OCI-LY7 (cell line): ENCODE data around the gene INKA2. TPM values are rescaled to one million over a fixed set of nuclear protein-coding genes. Genes with fewer than 3 reads are reported as not detected.

Experiments
- BruUV-seq: library from RNA; stranded (reverse); fragments of 400-500 nt; replicated peaks from 2 replicates; lab custom pipeline; 2021; lab: Mats Ljungman, UMichigan
- CTCF ChIA-PET: fragments of 300-600 bp; sonication (Branson Sonifier 250); formaldehyde crosslinking; loops from one replicate; lab custom pipeline; 2022; ENCODE audit warnings: antibody characterized with exemption; ENCODE audit not compliant: unreplicated experiment; lab: Charles Lee
- POLR2A ChIA-PET: fragments of 300-600 bp; sonication (Branson Sonifier 250); formaldehyde crosslinking; loops from one replicate; lab custom pipeline; 2022; ENCODE audit warnings: antibody characterized with exemption; lab: Charles Lee
- DNase-seq: peaks from one replicate; pipeline ENCODE4 v3.0.0-alpha.2; 2015; ENCODE audit warnings: low spot score
- H2AFZ ChIP-seq: fragments of 200-600 bp; sonication (generic), shearing (Covaris generic); 2 replicates; pipeline ENCODE4 v1.6.1; 2014; ENCODE audit warnings: mild to moderate bottlenecking, antibody characterized with exemption, low read length, moderate library complexity
- H3K27ac ChIP-seq: fragments of 200-600 bp; sonication (generic); 2 replicates; pipeline ENCODE4 v1.5.1; 2014; ENCODE audit warnings: mixed run types, low read depth, mild to moderate bottlenecking, moderate library complexity, low read length, inconsistent platforms; ENCODE audit not compliant: poor library complexity, severe bottlenecking
- H3K36me3 ChIP-seq: fragments of 200-600 bp; sonication (generic); 2 replicates; pipeline ENCODE4 v1.6.1; 2014; ENCODE audit warnings: mild to moderate bottlenecking, antibody characterized with exemption, low read length, moderate library complexity, mixed read lengths; ENCODE audit not compliant: insufficient read depth
- H3K4me1 ChIP-seq: fragments of 200-600 bp; sonication (generic); 2 replicates; pipeline ENCODE4 v1.5.1; 2014; ENCODE audit warnings: mild to moderate bottlenecking, low read length; ENCODE audit not compliant: insufficient read depth, poor library complexity, severe bottlenecking
- H3K4me2 ChIP-seq: fragments of 200-600 bp; sonication (generic); 2 replicates; pipeline ENCODE4 v1.6.1; 2014; ENCODE audit warnings: mild to moderate bottlenecking, low read length
- H3K4me3 ChIP-seq: fragments of 200-600 bp; sonication (generic); 2 replicates; pipeline ENCODE4 v1.5.1; 2014; ENCODE audit warnings: mild to moderate bottlenecking, low read depth, low read length; ENCODE audit not compliant: poor library complexity, severe bottlenecking
- H3K79me2 ChIP-seq: fragments of 200-600 bp; sonication (generic); 2 replicates; pipeline ENCODE4 v1.6.1; 2016; ENCODE audit warnings: low read depth, mild to moderate bottlenecking, low read length, moderate library complexity, mixed read lengths; ENCODE audit not compliant: insufficient read depth
- H3K9me2 ChIP-seq: fragments of 200-600 bp; sonication (generic); 2 replicates; pipeline ENCODE4 v1.6.1; 2016; ENCODE audit warnings: mild to moderate bottlenecking, low read length, mixed read lengths; ENCODE audit not compliant: insufficient read depth
- H3K9me3 ChIP-seq: fragments of 200-600 bp; sonication (generic); 2 replicates; pipeline ENCODE4 v1.6.1; 2014; ENCODE audit warnings: mild to moderate bottlenecking, mixed run types, low read length, mixed read lengths
- H4K20me1 ChIP-seq: fragments of 200-600 bp; sonication (generic); 2 replicates; pipeline ENCODE4 v1.6.1; 2014; ENCODE audit warnings: mild to moderate bottlenecking, antibody characterized with exemption, low read length, moderate library complexity, mixed read lengths; ENCODE audit not compliant: insufficient read depth
- CTCF ChIP-seq: fragments of 200-600 bp; sonication (generic); conservative IDR thresholded peaks from 2 replicates; pipeline ENCODE4 v1.5.1; 2014; ENCODE audit warnings: mild to moderate bottlenecking, antibody characterized with exemption, low read length, moderate library complexity, mixed read lengths
- EZH2phosphoT487 ChIP-seq: fragments of 200-600 bp; sonication (generic); IDR thresholded peaks from 2 replicates; pipeline ENCODE4 v1.6.1; 2018; ENCODE audit warnings: low read depth, borderline replicate concordance, mild to moderate bottlenecking, mixed run types, antibody characterized with exemption, low read length, moderate library complexity, mixed read lengths
- intact Hi-C: fragments of 100-400 bp; cut with micrococcal nuclease; formaldehyde crosslinking; loops from one replicate; pipeline ENCODE4 v1.10.0; 2022; ENCODE audit not compliant: unreplicated experiment
- total RNA-seq, 2 experiments: library from RNA; depleted of rRNA in 1 of 2; stranded (reverse); fragments of >200 nt in 1 of 2; shearing (Covaris generic) in 1 of 2; gene quantifications; 2 replicates each; pipeline ENCODE4 v1.2.3, GENCODE V29; 2014 to 2022

The INKA2 gene
- total RNA-seq, 2 experiments from 2014 or later = 3.9 to 10.8 TPM

- DNase-seq = no peak
- Histone ChIP-seq H3K4me2 (no peak overlapping the region), H3K36me3 (no peaks in the 10 kb centered on the region), H3K79me2 (no peaks in the 10 kb centered on the region), H3K9me2 (no peaks in the 10 kb centered on the region), H4K20me1 (no peaks in the 10 kb centered on the region), H3K4me3 (no peak overlapping the region), H3K4me1 (no peaks in the 10 kb centered on the region), H3K9me3 (no peaks in the 10 kb centered on the region), H3K27ac (no peak overlapping the region), H2AFZ (no peak overlapping the region)
- ChIA-PET CTCF (no interaction called here), POLR2A (no interaction called here)
- BruUV-seq = no TSS peak
- intact Hi-C loops = no loop called here
- TF ChIP-seq CTCF = no peak
- TF ChIP-seq EZH2phosphoT487 = no peak
Observed at GRCh38 chr1:111730706-111731105, 8.5 kb downstream of the INKA2 start.

- H3K4me3 ChIP-seq = no peak overlapping the region
- no peak overlapping the region for H3K27ac ChIP-seq
- no peaks in the 10 kb centered on the region for H3K4me1 ChIP-seq
- H3K36me3 ChIP-seq = no peaks in the 10 kb centered on the region
- no TSS peak for BruUV-seq
- CTCF ChIA-PET = no interaction called here
- TF ChIP-seq EZH2phosphoT487 = no peak
- TF ChIP-seq CTCF = no peak
- H2AFZ ChIP-seq = no peak overlapping the region
- no peaks in the 10 kb centered on the region for H3K79me2 ChIP-seq
- H3K4me2 ChIP-seq = no peak overlapping the region
- no peak for DNase-seq
- POLR2A ChIA-PET = interaction anchor here (2.8 kb wide), 1 partner anchor 9 kb away, joined by 10 read pairs; the partner anchor contains the start of gene INKA2
- no peaks in the 10 kb centered on the region for H4K20me1 ChIP-seq
- H3K9me3 ChIP-seq = no peaks in the 10 kb centered on the region
- intact Hi-C loops = no loop called here
- H3K9me2 ChIP-seq = no peaks in the 10 kb centered on the region
Observed at GRCh38 chr1:111729946-111730681, 9.1 kb downstream of the INKA2 start.

- Histone ChIP-seq H2AFZ (no peak overlapping the region), H3K79me2 (no peaks in the 10 kb centered on the region), H3K4me3 (no peak overlapping the region), H3K27ac (no peak overlapping the region), H4K20me1 (no peaks in the 10 kb centered on the region), H3K4me1 (no peaks in the 10 kb centered on the region), H3K9me2 (no peaks in the 10 kb centered on the region), H3K36me3 (no peaks in the 10 kb centered on the region), H3K9me3 (no peaks in the 10 kb centered on the region), H3K4me2 (no peak overlapping the region)
- no TSS peak for BruUV-seq
- CTCF ChIA-PET = no interaction called here
- DNase-seq = no peak
- intact Hi-C loops = no loop called here
- POLR2A ChIA-PET = interaction anchor here (1.4 to 2.8 kb wide), 2 partner anchors 10 to 21 kb away, joined by 6 to 10 read pairs; partner anchors contain the start of gene INKA2
- TF ChIP-seq CTCF (no peak), EZH2phosphoT487 (no peak)
Observed at GRCh38 chr1:111729271-111729921, 9.8 kb downstream of the INKA2 start.
